GM10847 (cell line): Measurements from ENCODE around the gene LGALS9.
A peak's percentile ranks its signal among the peaks of the same experiment; 100 is the strongest.

Experiments used
- POLR2A ChIP-seq: IDR thresholded peaks from 2 replicates; pipeline ENCODE4 v1.6.1; 2011; ENCODE audit not compliant: insufficient read length; ENCODE audit errors: extremely low read depth

Gene LGALS9

GRCh38 chr17:27630607-27631410, at the start of gene LGALS9:
TSS of gene LGALS9 (plus strand) at chr17:27631188. CDS start at chr17:27631266, 78 bp downstream.
- peak; percentile 13 for TF ChIP-seq POLR2A

DNA sequence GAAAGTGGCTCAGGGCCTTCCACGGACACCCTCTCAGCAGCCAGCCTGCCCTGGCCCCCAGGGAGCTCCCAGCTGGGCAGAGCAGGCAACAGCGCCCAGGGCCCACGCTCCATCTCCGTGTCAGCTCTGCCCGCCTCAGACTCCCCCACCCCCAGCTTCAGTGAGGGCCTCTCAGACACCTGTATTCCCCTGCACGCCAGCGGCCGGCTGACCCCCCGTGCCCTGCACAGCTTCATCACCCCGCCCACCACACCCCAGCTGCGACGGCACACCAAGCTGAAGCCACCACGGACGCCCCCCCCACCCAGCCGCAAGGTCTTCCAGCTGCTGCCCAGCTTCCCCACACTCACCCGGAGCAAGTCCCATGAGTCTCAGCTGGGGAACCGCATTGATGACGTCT, 48.3 kb upstream of the LGALS9 start:
- no peak for TF ChIP-seq POLR2A

GRCh38 chr17:27585153-27585681, 45.8 kb upstream of the LGALS9 start:
- TF ChIP-seq POLR2A: no peak

- TF ChIP-seq POLR2A: no peak
Observed at GRCh38 chr17:27585792-27586191, 45.2 kb upstream of the LGALS9 start.

GRCh38 chr17:27586203-27586721, 44.7 kb upstream of the LGALS9 start:
- TF ChIP-seq POLR2A: no peak

DNA sequence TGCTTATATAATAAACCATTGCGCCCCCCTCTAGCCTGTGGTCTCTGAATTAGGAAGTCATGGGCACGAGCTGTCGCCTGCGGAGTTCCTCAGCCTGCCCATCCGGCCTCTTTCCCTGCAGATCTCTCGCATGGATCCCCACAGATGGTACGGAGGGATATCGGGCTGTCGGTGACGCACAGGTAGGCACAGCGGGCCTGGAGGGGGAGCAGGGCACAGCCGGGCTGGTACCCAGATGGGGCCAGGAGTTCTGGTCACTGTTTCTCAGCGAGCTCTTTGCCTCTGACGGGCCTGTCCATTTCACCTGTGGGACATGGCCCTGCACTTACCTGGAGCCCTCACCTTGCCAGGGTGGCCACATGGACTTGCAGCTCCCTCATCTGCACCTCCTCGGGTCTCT, 42.6 kb upstream of the LGALS9 start:
- TF ChIP-seq POLR2A: no peak

GRCh38 chr17:27590864-27591263, 40.1 kb upstream of the LGALS9 start:
- no peak for TF ChIP-seq POLR2A

DNA sequence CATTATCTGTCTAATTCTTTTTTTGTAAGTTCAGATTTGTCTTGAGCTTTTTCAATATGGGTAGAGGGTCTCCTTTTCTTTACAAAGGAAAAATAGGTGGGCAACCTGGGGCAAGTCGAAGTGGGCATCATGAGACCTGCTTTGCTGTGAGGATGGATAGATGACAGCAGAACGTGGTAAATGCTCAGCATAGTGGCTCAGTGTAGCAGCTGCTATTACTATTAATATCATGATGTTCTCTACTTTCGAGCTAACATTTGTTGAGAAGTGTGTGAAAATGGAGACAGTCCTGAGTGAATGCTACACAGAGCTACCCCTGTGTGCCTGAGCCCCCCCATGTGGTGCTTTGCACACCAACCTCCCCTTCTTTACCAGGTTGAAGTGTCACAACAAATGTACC, 39.0 kb upstream of the LGALS9 start:
- no peak for TF ChIP-seq POLR2A

GRCh38 chr17:27593232-27593856, 37.6 kb upstream of the LGALS9 start:
- no peak for TF ChIP-seq POLR2A

- no peak for TF ChIP-seq POLR2A
Observed at GRCh38 chr17:27593857-27594255, 37.1 kb upstream of the LGALS9 start.

DNA sequence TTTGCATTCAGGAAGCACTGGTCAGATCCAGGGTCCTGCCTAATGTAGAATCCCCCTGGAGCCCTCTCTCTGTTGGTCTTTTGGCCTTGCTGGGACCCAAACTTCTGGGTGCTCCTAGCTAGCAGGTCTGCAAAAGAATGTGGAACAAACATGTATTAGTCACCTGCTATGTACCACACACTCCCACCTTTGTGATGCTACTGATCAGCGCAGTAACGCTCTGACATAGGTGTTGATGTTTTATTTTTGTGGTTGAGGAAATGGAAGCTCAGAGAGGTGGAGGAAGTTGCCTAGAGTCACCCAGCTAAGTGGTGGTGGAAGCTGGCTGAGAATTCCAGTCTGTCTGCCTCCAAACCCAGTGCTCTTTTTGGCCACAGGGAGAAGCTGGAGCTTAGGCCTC, 35.8 kb upstream of the LGALS9 start:
- TF ChIP-seq POLR2A: no peak

- no peak for TF ChIP-seq POLR2A
Observed at GRCh38 chr17:27596096-27596495, 34.9 kb upstream of the LGALS9 start.

- TF ChIP-seq POLR2A: no peak
Observed at GRCh38 chr17:27596566-27597187, 34.3 kb upstream of the LGALS9 start.

- TF ChIP-seq POLR2A: no peak
Observed at GRCh38 chr17:27597188-27597580, 33.8 kb upstream of the LGALS9 start.

DNA sequence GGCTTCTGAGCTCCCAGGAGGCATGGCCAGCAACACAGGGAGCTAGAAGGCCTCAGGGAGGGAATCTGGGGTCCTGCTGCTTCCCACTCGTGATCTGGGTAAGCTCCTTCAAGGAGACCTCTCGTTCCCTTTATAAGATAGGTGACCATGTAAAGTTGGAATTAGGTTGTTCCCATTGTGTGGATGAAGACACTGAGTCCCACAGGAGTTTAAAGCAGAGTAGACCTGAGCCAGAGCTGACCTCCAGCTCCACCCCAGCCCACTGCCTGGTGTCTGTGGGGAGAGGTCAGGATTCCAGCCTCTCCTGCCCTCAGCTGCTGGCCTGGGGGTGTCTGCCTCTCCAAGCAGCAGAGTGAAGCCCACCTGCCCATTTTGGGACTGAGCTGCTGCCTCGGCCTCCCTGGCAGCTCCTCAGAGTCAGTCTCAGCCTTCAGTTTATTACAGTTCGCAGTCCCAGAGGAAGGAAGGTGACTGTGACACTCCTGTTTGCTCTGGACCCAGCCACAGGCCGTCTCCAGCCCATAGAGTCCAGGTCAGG, 33.1 kb upstream of the LGALS9 start:
- TF ChIP-seq POLR2A: no peak

- no peak for TF ChIP-seq POLR2A
Observed at GRCh38 chr17:27598337-27599050, 32.5 kb upstream of the LGALS9 start.
